HG03060 (cell line): ENCODE results near the gene C1QL2.

ENCODE experiments used
- ATAC-seq: cut with Tn5 transposase; IDR thresholded peaks from one replicate; pipeline ENCODE4 v1.9.1; 2021; ENCODE audit warnings: low read depth, moderate number of reproducible peaks; ENCODE audit not compliant: unreplicated experiment

The C1QL2 gene

GRCh38 chr2:119179991-119180390 is 21.4 kb upstream of the C1QL2 start:
- ATAC-seq = no peak

GRCh38 chr2:119179202-119179601 is 20.7 kb upstream of the C1QL2 start:
- ATAC-seq = no peak

- no peak for ATAC-seq
These were observed 20.2 kb upstream of the C1QL2 start for GRCh38 chr2:119178776-119179175.

GRCh38 chr2:119177838-119178190 is 19.3 kb upstream of the C1QL2 start:
- no peak for ATAC-seq

- ATAC-seq = no peak
These were observed 18.8 kb upstream of the C1QL2 start for GRCh38 chr2:119177171-119177837.

- ATAC-seq = no peak
These were observed 17.0 kb upstream of the C1QL2 start for GRCh38 chr2:119175517-119175916.

GRCh38 chr2:119174993-119175347 is 16.4 kb upstream of the C1QL2 start:
- no peak for ATAC-seq

DNA sequence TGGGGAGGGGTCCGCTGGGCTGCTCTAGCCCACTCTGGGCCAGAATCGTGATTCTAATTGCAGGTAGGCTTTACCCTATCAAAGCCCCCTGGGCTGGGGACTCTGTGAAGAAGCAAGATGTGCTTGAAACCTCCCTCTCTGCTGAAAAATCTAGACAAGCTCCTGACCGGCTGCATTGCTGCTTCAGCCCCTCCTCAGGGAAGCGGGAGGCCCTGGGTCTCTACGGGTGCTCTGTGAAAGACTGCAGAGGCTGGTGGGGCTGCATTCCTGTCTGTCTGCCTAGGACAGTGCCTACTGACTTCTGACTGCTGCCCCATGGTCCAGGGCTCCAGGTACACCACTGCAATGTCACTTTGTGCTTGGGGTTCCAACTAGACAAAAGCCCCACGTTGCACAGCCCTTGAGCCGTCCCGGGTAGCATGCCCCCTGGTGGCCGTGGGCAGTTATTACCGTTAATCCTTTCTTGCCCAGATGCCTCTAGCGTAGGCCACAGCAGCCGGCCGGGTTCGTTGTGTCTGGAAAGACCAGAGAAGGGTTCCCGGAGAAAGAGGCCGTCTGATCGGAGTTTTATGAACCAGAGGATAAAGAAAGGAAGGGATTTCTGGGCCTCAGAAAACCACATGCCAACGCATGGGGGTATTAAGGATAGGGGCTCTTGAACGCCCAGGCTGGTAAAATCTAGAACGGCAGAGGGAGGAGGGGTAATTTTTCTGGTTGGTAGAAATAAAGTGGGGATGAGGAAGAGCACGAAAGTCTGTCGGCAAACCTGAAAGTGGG is 15.9 kb upstream of the C1QL2 start:
- ATAC-seq = no peak

GRCh38 chr2:119173556-119174060 is 15.1 kb upstream of the C1QL2 start:
- ATAC-seq = no peak

GRCh38 chr2:119170504-119170903 is 12.0 kb upstream of the C1QL2 start:
- ATAC-seq = no peak

DNA sequence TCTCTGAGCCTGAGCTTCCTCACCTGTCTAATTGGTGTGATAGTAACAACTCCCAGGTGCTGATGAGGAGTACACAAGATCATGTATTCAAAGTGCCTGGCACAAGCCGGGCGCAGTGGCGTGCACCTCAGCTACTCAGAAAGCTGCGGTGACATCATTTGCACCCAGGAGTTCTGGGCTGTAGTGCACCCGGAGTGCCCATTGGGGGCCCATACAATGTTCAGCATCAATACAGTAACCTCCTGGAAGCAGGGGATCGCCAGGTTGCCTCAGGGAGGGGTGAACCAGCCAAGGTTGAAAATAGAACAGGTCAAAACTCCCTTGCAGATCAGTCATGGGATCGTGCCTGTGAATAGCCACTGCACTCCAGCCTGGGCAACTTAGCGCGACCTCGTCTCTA is 11.2 kb upstream of the C1QL2 start:
- ATAC-seq = no peak

DNA sequence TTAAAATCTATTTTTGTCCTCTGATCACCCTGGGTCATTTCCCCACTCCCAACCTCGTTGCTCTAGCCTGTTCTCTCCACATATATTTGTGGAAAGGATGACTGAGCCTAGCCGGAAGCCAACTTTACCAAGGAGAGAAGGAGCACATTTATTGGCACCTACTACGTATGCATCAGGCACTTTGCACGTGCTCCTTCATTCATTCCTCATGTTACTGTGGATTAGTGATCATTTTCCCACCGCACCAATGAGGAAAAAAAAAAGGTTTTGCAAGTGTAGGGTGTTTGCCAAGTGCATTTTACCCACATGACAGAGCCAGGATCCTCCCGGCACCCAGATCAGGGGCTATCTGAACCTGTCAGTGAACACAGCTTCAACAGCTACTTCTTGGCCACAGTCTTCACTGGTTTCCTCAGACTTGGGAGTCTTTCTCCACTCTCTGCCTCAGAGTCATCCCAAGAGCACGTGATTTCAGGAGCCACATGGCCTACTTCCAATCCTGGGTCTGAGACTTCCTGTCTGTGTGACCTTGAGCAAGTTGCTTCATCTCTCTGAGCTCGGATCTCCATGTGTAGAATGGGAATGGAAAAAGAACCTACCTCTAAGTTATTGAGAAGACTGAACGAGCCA is 1.9 kb upstream of the C1QL2 start:
- ATAC-seq = no peak

DNA sequence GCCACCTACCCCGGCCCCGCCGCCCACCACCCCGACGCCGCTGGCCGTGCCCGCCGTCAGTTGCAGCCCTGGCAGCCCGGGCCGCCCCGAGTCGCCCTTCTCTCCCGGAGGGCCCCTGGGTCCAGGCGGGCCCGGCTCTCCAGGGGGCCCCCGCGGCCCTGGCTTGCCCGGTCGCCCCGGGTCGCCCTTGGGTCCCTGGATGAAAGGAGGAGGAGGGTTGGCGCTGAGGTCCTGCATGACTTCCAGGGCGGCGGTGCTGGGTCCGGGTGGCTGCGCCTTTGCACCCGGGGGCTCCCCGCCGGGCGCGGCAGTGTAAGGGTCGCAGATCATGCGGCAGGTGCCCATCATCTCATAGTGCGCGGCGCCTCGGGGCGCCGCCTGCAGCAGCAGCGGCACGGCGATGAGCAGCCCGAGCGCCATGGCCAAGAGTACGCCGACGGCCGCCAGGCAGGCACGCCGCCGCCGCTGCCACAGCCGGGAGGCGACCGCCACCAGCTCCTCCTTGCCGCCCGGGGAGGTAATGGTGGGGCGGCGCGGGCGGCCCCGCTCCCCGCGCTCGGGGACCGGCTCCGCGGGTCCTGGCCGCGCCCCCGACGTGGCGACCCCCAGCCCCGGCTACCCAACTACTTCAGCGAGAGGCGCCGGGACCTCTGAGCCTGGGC is 570 bp downstream of the C1QL2 start:
- no peak for ATAC-seq

- ATAC-seq = no peak
These were observed 1.4 kb downstream of the C1QL2 start for GRCh38 chr2:119156891-119157773.

- no peak for ATAC-seq
These were observed 2.3 kb downstream of the C1QL2 start for GRCh38 chr2:119156105-119156890.

- ATAC-seq = no peak
These were observed 2.9 kb downstream of the C1QL2 start for GRCh38 chr2:119155633-119156032.

- no peak for ATAC-seq
These were observed 4.5 kb downstream of the C1QL2 start for GRCh38 chr2:119154076-119154475.

DNA sequence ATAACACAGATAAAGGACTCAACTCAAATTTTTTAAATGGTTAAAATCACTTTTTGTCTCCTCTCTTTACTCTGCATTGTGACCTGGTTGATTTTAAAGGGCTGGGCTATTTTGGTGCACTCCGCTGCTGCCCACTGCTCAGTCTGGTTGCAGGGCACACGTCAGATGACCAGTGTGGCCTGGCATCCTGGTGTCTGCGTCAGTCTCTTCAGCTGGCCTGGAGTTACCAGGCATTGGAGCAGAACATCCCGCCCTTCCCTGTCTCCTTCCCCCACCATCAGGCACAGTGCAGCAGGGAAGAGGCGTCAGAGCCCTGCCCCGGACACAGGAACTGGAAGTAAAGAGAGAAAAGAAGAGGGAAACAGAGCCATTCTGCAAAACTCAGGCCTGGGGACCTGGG is 8.9 kb downstream of the C1QL2 start:
- no peak for ATAC-seq
